AG09309 (cell line): ENCODE data around the gene ELMO2.

Experiments used
- DNase-seq: peaks from one replicate; pipeline ENCODE4 v3.0.0-alpha.2; 2010; ENCODE audit warnings: low read depth
- H3K4me3 ChIP-seq: 2 replicates; pipeline ENCODE4 v1.5.1; 2011; ENCODE audit warnings: mild to moderate bottlenecking, low read depth, low read length, moderate library complexity; ENCODE audit not compliant: control insufficient read depth
- TF ChIP-seq, protein P1 (sequence below): IDR thresholded peaks from 2 replicates; pipeline ENCODE4 v1.5.1; 2011; ENCODE audit warnings: mild to moderate bottlenecking, low read depth, low read length, inconsistent platforms; ENCODE audit not compliant: insufficient read depth, control insufficient read depth; ENCODE audit errors: missing control alignments

The ELMO2 gene

GRCh38 chr20:46399401-46399800 lies 7.0 kb downstream of the ELMO2 start:
- TF ChIP-seq, protein P1, sequence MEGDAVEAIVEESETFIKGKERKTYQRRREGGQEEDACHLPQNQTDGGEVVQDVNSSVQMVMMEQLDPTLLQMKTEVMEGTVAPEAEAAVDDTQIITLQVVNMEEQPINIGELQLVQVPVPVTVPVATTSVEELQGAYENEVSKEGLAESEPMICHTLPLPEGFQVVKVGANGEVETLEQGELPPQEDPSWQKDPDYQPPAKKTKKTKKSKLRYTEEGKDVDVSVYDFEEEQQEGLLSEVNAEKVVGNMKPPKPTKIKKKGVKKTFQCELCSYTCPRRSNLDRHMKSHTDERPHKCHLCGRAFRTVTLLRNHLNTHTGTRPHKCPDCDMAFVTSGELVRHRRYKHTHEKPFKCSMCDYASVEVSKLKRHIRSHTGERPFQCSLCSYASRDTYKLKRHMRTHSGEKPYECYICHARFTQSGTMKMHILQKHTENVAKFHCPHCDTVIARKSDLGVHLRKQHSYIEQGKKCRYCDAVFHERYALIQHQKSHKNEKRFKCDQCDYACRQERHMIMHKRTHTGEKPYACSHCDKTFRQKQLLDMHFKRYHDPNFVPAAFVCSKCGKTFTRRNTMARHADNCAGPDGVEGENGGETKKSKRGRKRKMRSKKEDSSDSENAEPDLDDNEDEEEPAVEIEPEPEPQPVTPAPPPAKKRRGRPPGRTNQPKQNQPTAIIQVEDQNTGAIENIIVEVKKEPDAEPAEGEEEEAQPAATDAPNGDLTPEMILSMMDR: no peak
- DNase-seq: no peak
- no peak overlapping the region for H3K4me3 ChIP-seq

DNA sequence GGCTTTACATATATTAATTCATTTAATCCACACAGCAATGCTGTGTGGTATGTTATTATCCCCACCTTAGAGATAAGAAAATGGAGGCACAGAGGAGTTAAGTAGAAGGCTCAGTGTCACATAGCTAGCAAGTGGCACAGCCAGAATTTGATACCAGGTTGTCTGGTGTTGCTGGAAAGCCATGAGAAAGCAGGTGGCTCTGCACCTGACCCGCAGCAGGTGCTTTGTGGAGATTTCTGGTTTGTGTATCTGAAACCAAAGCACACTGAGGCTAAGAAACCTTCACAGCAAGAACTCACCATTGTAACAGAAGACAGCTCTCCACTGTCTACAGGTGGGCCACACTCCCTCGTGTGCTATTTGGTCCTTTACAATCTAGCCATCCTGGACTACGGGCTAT lies 7.5 kb downstream of the ELMO2 start:
- H3K4me3 ChIP-seq: no peak overlapping the region

DNA sequence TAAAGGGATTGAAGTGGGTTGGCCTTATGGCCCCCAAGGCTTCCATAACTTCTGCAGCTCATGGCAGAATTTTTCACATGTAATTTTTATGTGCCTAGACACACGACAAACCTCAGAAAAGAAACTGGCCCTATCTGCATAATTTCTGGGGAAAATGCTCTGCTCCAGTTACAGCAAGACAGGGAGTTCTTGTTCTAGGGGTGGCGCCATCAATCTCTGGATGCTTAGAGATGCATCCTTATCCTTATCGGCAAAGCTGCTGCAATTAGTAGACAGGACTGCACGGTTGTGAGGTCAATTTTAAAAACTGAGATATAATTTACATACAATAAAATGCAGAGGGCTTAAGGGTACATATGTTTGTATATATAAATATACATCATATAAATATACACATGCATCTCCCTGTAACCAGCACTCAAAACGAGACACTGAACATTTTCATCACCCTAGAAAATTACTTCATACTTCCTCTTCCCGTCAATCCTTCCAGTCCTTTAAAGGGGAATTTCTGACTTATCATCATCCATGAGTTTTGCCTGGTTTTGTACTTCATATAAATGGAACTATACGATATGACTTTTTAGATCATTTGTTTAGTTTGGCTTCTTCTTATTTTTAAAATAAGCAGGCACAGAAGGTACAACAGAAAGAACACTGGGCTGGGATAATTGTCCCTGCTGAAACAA lies 10.2 kb downstream of the ELMO2 start:
- TF ChIP-seq, protein P1: no peak
- no peak for DNase-seq
- no peak overlapping the region for H3K4me3 ChIP-seq

More for the DNA sequence above, 7.5 kb downstream of the ELMO2 start:
- no peak for DNase-seq
- TF ChIP-seq, protein P1: no peak

GRCh38 chr20:46394872-46395760 lies 11.3 kb downstream of the ELMO2 start:
- no peak for DNase-seq
- TF ChIP-seq, protein P1: no peak
- H3K4me3 ChIP-seq: no peak overlapping the region

DNA sequence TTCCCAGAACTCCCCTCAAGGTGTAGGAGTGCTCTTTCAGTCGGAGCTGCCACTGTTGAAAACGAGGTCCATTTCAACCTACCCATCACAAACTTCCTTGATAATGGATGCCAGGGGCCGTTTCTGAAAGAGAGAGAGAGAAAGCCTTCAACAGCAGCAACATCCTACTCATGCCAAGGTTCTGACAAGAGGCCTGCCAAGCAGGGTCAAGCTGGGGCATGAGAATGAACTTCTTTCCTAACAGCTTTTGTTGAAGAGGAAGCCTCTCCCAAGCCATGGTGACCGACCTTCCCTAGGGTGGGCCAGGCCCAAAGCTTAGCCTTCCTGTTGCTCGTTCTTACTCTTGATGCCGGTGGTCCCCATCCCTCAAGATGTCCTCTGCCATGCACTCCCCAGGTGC lies 12.4 kb downstream of the ELMO2 start:
- no peak overlapping the region for H3K4me3 ChIP-seq
- TF ChIP-seq, protein P1: no peak
- DNase-seq: no peak

GRCh38 chr20:46388937-46389336 lies 17.5 kb downstream of the ELMO2 start:
- TF ChIP-seq, protein P1: no peak
- H3K4me3 ChIP-seq: no peak overlapping the region
- DNase-seq: no peak
